ENCODE results near the gene BCAS3.

BCAS3 gene

GRCh38 chr17:61011251-61011650, 333.6 kb downstream of the BCAS3 start:
- TF ChIP-seq CTCF (IDR thresholded peaks at IDR 0.05; ENCODE audit: low read depth, low read length): no peak
- H3K4me3 ChIP-seq (replicated peaks in 1 of 2; ENCODE audit: low read depth in 2 of 2, low read length in 2 of 2): no peak overlapping the region
- DNase-seq (ENCODE audit: low read depth in 2 of 2): no peak

- no peak for DNase-seq (ENCODE audit: low read depth in 2 of 2)
- no peak for TF ChIP-seq CTCF (IDR thresholded peaks at IDR 0.05; ENCODE audit: low read depth, low read length)
- H3K4me3 ChIP-seq (replicated peaks in 1 of 2; ENCODE audit: low read depth in 2 of 2, low read length in 2 of 2): no peak overlapping the region
Measured at GRCh38 chr17:61015966-61016365, 338.3 kb downstream of the BCAS3 start.

- DNase-seq (ENCODE audit: low read depth in 2 of 2): no peak
- no peak for TF ChIP-seq CTCF (IDR thresholded peaks at IDR 0.05; ENCODE audit: low read depth, low read length)
- H3K4me3 ChIP-seq (replicated peaks in 1 of 2; ENCODE audit: low read depth in 2 of 2, low read length in 2 of 2): no peak overlapping the region
Measured at GRCh38 chr17:61017317-61018006, 339.8 kb downstream of the BCAS3 start.

- no peak for TF ChIP-seq CTCF (IDR thresholded peaks at IDR 0.05; ENCODE audit: low read depth, low read length)
- H3K4me3 ChIP-seq (replicated peaks in 1 of 2; ENCODE audit: low read depth in 2 of 2, low read length in 2 of 2): no peak overlapping the region
- DNase-seq (ENCODE audit: low read depth in 2 of 2): no peak
Measured at GRCh38 chr17:61018938-61019337, 341.3 kb downstream of the BCAS3 start.

GRCh38 chr17:61023996-61024395, 346.3 kb downstream of the BCAS3 start:
- no peak for TF ChIP-seq CTCF (IDR thresholded peaks at IDR 0.05; ENCODE audit: low read depth, low read length)
- DNase-seq (ENCODE audit: low read depth in 2 of 2): no peak
- H3K4me3 ChIP-seq (replicated peaks in 1 of 2; ENCODE audit: low read depth in 2 of 2, low read length in 2 of 2): no peak overlapping the region

GRCh38 chr17:61026818-61027217, 349.2 kb downstream of the BCAS3 start:
- no peak for TF ChIP-seq CTCF (IDR thresholded peaks at IDR 0.05; ENCODE audit: low read depth, low read length)
- no peak for DNase-seq (ENCODE audit: low read depth in 2 of 2)
- H3K4me3 ChIP-seq (replicated peaks in 1 of 2; ENCODE audit: low read depth in 2 of 2, low read length in 2 of 2): no peak overlapping the region

GRCh38 chr17:61029181-61029580, 351.5 kb downstream of the BCAS3 start:
- TF ChIP-seq CTCF (IDR thresholded peaks at IDR 0.05; ENCODE audit: low read depth, low read length): no peak
- no peak for DNase-seq (ENCODE audit: low read depth in 2 of 2)
- H3K4me3 ChIP-seq (replicated peaks in 1 of 2; ENCODE audit: low read depth in 2 of 2, low read length in 2 of 2): no peak overlapping the region
